Measurements from ENCODE around the gene ALX4.

ALX4 gene

DNA sequence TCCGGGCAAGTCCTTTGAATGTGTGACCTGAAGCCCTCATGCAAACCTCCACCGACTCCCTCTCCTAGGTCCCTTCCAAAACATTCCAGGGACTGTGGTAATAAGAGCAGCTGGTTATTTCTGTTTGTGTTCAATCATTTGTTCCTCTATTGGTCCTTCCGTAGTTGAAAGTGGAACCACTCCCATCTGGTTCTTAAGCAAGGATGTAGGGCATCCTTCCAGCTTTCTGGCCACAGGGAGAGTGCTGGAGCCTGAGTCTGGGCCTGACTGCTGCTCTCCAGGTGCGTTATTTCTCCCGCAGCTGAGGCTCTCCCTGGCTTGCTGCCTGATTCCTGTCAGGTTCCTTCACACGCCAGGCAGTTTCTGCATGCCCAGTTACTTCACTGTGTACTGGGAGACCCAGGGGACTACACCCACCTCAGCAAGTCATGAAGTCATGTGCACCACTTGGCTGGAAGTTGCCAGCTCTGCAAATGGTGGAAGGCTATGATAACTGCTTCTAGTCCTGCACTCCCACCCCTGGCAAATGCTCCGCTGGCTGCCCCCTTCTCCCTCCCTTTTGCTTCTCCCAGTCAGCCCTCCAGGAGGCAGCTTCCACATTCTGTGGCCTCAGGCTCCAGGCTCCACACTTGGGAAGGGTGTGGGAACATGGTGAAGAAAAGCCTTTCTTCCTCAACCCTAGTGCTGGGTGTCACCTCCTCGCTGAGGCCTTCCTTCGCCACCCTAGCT, 4.0 kb upstream of the ALX4 start:
- DNase-seq: no peak

DNA sequence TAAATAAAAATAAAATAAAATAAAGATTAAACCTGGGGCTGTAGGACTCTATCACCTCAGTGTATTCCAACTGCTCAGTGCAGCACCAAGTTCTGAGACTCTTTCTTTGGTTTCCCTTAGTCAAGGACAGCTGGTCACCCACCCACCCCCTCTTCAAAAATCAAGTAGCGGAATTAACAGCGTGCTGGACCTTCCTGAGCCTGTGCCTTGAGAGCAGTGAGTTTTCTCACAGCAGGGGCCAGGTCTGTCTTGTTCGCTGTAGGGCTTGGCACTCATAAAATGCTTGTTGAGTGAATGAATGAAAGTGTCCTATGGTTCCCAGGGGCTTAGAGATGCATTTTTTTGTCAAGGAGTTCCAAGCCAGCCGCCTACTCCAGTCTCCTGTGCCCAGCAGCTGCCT, 2.9 kb upstream of the ALX4 start:
- no peak for DNase-seq

DNA sequence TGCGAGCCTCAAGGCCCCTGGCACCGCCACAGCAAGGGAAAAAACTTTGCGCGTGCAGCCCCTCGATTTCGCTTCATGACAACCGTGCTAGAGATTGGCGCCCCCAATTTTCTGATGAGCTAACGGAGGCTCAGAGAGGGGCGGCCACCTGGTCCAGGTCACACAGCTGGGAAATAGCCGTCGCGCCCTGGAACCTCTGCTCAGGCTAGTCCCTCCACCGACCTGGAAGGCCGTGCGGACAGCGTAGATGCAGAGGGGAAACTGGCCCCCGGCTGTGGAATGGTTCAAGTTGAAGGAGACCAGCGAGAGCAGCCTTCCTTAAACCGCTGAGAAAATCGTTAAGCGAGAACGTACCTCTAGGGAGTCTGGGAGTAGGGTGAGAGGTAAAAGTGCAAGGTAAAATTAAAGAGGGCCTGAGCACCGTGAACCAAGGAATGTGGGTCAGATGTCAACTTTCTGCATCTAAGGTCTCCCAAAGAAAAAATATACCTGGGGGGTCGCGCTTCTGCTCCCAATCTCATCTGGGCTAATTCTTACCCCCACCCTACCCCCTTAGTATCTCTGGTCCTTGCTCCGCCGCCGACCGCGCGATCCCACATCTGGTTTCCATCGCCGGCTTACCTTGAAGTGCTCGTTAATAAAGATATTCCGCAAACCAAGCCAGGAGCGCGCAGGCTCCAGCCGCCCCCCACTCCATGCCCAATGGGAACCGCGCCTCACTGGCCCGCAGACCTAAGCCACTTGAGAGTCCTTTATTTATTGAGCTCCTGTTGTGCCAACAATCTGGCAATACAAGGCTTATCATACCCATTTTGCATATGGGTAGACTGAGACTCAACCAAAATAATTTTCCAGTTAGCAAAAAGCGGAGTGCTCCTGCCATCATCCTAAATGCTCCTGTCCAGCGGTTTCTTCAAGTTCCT, 1.7 kb upstream of the ALX4 start:
- no peak for DNase-seq

- no peak for DNase-seq
Measured at GRCh38 chr11:44310463-44311272, 729 bp upstream of the ALX4 start.

GRCh38 chr11:44310206-44310462, 195 bp upstream of the ALX4 start:
- DNase-seq: no peak

GRCh38 chr11:44308923-44309477, 939 bp downstream of the ALX4 start:
- no peak for DNase-seq

DNA sequence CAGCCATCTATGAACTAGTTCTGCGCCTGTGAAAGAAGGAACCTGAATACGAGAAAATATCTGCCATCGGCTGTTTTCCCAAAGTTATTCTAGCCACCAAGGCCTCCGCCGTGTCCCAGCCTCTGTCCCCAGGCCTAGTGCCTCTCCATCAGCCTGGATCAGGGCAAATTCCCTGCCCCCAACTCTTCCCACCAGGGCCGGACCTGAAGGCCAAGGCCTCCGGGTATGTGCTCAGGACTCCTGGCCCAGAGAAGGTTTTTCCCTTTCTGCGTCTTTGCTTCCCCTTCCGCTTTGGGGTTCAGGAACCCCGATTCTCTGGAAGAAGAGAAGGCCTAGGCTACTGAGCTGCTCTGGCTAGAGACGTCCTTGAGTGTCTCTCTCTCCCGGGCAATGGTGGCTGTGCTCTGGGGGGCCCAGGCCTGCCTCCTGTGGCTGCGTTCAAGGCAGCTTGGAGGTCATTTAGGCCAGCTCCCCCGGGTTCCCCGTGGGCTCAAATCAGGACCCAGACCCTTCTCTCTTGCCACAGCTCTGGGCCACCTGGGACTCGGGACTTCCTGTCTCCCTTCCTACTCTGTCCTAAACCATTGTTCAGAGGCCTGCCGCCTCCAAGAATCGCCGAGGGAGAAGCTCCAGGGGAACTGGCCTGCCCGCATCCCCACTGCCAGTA, 1.6 kb downstream of the ALX4 start:
- DNase-seq: no peak

GRCh38 chr11:44307340-44308099, 2.4 kb downstream of the ALX4 start:
- DNase-seq: no peak

DNA sequence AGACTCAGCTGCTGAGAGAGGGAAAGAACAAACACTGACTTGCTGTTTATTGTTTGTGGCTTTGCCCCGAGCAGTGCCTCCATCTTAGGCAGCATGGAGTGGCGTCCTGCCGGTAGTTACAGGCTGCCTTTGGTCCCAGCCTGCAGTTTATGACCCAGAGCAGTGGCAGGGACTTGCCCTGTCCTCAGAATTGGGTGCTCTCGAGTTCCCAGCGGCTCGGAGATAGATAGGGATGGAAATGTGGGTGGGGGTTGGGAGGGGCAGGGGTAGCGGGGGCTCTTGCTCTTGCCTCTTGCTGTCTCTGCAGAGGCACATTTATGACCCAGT, 3.1 kb downstream of the ALX4 start:
- DNase-seq: no peak

DNA sequence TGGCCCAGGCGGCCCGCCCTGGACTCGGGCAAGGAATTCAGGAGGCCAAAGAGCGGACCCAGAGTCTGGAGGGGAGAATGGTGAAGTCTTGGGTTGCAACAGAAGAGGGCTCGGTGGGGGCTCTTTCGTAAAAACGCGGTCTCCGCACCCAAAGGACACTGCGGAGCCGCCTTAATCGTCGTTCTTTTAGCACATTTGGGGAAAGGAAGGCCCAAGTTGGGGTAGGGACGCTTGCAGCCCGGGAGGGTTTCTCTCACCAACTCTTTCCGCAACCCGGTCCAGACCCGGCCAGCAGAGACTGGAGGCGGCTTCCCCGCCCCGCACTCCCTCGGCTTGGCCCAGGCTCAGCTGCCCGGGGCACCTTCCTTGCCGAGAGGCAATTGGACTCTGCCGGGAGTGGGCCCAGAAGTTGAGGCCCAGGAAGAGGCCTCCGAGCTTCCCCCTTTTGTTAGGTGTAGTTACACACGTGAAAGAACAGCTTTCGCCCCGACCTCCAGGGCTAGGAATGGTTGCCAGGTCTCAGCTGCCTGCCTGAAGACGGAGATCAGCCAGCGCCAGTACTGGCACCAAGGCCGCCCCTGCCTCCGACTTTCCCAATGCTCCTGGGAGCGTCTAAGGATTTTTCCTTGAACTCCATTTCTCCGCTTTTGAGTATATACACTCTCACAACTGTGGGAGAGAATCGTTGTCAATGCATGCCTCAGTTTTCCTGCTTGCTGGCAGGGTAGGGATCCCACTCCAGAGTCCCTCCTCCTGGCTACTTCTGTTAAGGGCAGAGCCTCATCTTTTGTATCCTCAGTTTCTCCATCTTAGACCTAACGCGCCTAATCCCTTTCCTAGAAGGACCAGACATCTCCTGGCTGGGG, 3.7 kb downstream of the ALX4 start:
- no peak for DNase-seq

- DNase-seq: peak; percentile 9 to 27
Measured at GRCh38 chr11:44305470-44306051, 4.4 kb downstream of the ALX4 start.

DNA sequence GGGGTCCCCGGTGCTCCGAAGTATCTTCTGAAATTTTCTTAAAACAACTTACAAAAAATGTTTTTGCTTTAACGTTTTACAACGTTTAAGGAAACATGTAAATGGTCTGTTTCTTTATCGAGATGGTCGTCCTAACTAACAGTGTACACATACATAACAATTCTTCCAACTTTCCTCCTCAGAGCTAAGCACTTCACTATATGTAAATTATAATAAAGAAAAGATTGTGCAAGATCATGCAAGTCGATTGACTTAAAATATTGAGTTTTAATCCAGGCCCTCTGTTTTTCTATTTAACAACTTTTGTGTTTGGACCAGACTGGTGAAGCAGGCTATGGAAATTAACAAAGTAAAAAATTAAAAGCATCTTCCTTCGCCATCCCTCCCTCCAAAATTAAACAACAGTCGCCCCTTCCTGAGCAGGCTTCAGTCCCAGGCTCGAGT, 4.9 kb downstream of the ALX4 start:
- DNase-seq: no peak

DNA sequence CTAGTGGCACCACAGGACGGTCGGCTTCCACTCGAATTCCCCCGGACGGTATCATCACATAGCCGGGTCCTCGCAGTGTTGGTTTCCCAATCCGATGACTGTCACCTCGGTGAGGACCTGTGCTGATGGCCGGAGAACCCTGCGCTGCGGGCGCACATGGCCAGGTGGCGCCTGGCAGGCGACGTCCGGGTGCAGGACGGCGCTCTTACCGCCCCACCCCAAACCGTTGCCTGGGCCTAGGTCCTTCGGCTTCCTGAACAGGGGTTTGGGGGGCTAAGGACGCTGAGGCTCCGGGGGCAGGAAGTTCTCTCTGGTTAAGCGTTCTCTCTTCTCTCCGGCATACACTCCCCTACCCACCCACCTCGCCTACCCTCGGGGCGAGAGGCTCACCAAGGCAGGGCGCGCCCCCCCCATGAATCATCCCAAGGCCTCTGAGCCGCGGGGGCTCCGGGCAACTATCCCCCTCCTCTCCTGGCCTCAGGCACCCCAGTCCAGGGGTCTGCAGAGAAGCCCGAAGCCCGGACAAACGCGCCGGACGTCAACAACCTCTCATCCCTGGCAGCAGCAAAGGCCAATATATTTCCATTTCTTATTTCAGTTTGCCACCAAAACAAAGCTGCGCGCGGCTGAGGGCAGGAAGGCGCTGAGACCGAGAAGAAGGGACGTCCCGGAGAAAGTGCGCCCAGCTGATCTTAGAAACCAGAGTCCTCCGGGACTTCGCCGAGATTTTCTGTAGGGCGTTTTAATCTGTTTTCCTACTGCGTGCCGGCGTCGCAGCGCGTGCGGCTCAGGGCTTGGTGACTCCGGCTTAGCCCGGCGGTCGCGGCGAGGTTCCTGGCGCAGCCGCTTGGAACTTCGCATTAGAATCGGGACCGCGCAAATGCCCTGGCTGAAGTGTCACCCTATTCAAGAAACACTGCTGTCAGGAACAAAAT, 5.6 kb downstream of the ALX4 start:
- DNase-seq: no peak

DNA sequence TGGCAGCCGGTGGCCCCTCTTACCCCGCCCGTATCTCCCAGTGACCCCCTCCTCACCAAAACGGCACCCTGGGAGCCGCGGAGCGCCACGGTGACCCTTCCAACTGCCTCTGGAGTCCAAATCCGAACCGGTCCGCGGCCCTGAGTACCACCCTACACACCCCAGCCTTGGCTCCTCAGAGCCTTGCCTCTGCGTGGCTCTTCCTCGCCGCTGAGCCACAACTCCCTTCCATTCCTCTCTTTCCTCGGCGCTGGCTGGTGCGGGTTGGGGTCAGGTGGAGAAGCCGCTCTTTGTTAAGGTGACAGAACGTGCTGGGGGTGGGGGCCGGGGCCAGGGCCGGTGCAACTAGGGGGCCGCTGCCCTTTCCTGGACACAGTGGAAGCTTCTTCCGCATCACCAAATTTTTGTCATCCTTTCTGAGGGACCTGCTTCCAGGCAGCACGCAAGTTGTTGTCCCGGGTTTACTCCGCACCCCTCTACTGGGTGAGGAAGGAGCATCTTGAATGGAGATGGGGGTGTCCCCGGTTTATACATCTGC, 6.5 kb downstream of the ALX4 start:
- no peak for DNase-seq

GRCh38 chr11:44301564-44302271, 8.2 kb downstream of the ALX4 start:
- no peak for DNase-seq

DNA sequence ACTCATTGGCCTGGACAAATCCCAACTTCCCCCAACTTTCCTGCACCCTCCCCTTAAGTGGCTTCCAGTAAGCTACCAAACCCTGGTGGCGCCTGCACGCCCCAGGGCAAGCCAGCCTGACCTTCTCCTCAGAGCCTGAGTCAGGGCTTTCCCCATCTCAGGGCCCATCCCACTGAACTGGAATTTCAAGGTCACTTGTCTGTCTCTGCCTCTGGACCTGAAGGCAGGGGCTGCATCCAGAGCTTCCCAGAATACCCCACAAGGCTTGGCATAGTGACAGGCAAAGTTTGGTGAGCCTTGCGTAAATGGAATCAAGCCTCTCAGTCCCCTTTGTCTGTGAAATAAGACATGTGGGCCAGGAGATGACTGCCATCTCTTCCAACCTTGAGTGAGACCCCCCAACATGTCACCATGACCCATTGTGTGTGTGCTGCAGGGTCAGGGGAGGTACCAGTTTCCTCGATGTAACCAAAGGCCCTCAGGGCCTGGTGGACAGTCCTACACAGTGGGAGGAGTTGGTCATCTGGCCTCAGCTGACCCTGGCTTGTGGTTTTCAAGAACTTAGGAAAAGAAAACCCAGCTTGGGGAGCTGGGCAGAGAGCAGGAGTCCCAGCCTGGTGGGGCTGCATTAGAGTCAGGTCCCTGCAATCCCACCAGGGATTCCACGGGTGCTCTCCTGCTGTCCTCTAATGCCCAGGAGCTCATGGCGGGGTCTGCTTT, 8.9 kb downstream of the ALX4 start:
- DNase-seq: no peak

- no peak for DNase-seq
Measured at GRCh38 chr11:44298862-44299261, 11.1 kb downstream of the ALX4 start.

DNA sequence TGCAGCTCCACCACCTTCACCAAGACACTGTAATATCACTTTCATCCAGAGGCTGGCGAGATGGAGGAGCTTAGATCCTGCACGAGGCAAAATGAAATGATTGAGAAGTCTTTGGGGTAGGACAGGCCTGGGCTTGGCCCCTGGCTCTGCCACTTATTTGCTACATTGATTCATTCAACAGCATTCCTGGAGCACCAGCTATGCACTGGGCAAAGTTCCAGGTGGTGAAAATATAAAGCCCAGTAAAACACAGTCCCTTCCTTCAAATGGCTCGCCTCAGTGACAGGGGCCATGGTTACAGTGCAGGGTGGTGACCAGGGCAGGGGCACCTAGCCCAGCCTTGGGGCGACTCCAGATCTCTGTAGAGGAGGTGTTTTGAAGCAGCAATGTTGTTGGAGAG, 19.7 kb downstream of the ALX4 start:
- DNase-seq: no peak

All from CD4-positive, alpha-beta T cell treated with Interleukin-1 beta for 1 hour (primary cell).